Kidney capillary endothelial cell (primary cell): ENCODE data around the gene WBP2.
"Not testable (repeated sequence)": the region's sequence is repeated elsewhere in the genome, so short reads cannot be mapped to it uniquely, and the experiment has no call there.

ENCODE experiments used
- DNase-seq: peaks from one replicate; pipeline ENCODE4 v3.0.0-alpha.2; 2018; ENCODE audit warnings: low spot score

WBP2 gene

GRCh38 chr17:75889454-75889853, 34.3 kb upstream of the WBP2 start:
- DNase-seq, result peak; percentile 69

- no peak for DNase-seq
These were observed 33.3 kb upstream of the WBP2 start for GRCh38 chr17:75888484-75888883.

- DNase-seq, result not testable (repeated sequence)
These were observed 30.7 kb upstream of the WBP2 start for GRCh38 chr17:75885860-75886259.

- no peak for DNase-seq
These were observed 30.3 kb upstream of the WBP2 start for GRCh38 chr17:75885431-75885830.

GRCh38 chr17:75881678-75882454, 26.7 kb upstream of the WBP2 start:
- DNase-seq, result no peak

- DNase-seq, result no peak
These were observed 25.1 kb upstream of the WBP2 start for GRCh38 chr17:75880266-75880665.

GRCh38 chr17:75878174-75878998, 23.3 kb upstream of the WBP2 start, which contains the start of gene TRIM47:
TRIM47 (minus strand) TSS chr17:75878581; CDS start chr17:75878548, 33 bp downstream.
- DNase-seq, result peak; percentile 54

GRCh38 chr17:75877752-75878173, 22.6 kb upstream of the WBP2 start:
- DNase-seq, result no peak

GRCh38 chr17:75876938-75877751, 22.0 kb upstream of the WBP2 start:
- DNase-seq, result peak; percentile 93

GRCh38 chr17:75876190-75876937, 21.2 kb upstream of the WBP2 start:
- DNase-seq, result no peak

- no peak for DNase-seq
These were observed 20.7 kb upstream of the WBP2 start for GRCh38 chr17:75875940-75876189.

GRCh38 chr17:75875182-75875939, 20.2 kb upstream of the WBP2 start:
- no peak for DNase-seq

- DNase-seq, result no peak
These were observed 19.4 kb upstream of the WBP2 start for GRCh38 chr17:75874323-75875181.

- DNase-seq, result no peak
These were observed 18.6 kb upstream of the WBP2 start for GRCh38 chr17:75873587-75874322.

GRCh38 chr17:75872434-75873351, 17.6 kb upstream of the WBP2 start:
- DNase-seq, result peak; percentile 96

GRCh38 chr17:75870228-75870627, 15.1 kb upstream of the WBP2 start:
- DNase-seq, result not testable (repeated sequence)

GRCh38 chr17:75869282-75870141, 14.4 kb upstream of the WBP2 start:
- DNase-seq, result no peak
